ENCODE results near the gene MSMB.

DNA sequence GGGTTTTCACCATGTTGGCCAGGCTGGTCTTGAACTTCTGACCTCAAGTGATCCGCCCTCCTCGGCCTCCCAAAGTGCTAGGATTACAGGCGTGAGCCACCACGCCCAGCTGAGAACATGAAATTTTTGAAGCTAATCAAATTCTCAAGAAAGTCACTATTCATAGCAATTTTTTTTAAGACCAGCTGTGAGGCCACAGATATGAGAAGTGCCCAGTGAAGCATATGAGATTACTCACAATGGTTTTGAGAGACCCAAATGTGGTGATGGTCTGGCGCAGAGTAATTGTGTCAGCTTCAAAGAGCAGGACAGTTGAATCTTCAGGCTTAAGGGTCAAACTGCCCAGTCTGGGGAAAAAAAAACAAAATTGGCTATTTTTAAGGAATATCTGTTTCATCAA, 31.9 kb downstream of the MSMB start:
- TF ChIP-seq, protein P1, sequence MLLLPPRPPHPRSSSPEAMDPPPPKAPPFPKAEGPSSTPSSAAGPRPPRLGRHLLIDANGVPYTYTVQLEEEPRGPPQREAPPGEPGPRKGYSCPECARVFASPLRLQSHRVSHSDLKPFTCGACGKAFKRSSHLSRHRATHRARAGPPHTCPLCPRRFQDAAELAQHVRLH (tag by site-specific recombination; IDR thresholded peaks at IDR 0.05) = no peak
- TF ChIP-seq ATF2 (tag by site-specific recombination; IDR thresholded peaks at IDR 0.05; ENCODE audit: low read depth) (no peak), ZNF629 (tag by site-specific recombination; IDR thresholded peaks at IDR 0.05) (no peak)
- TF ChIP-seq, protein P2, sequence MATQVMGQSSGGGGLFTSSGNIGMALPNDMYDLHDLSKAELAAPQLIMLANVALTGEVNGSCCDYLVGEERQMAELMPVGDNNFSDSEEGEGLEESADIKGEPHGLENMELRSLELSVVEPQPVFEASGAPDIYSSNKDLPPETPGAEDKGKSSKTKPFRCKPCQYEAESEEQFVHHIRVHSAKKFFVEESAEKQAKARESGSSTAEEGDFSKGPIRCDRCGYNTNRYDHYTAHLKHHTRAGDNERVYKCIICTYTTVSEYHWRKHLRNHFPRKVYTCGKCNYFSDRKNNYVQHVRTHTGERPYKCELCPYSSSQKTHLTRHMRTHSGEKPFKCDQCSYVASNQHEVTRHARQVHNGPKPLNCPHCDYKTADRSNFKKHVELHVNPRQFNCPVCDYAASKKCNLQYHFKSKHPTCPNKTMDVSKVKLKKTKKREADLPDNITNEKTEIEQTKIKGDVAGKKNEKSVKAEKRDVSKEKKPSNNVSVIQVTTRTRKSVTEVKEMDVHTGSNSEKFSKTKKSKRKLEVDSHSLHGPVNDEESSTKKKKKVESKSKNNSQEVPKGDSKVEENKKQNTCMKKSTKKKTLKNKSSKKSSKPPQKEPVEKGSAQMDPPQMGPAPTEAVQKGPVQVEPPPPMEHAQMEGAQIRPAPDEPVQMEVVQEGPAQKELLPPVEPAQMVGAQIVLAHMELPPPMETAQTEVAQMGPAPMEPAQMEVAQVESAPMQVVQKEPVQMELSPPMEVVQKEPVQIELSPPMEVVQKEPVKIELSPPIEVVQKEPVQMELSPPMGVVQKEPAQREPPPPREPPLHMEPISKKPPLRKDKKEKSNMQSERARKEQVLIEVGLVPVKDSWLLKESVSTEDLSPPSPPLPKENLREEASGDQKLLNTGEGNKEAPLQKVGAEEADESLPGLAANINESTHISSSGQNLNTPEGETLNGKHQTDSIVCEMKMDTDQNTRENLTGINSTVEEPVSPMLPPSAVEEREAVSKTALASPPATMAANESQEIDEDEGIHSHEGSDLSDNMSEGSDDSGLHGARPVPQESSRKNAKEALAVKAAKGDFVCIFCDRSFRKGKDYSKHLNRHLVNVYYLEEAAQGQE (tag by site-specific recombination; IDR thresholded peaks at IDR 0.05) = no peak
